Renal cortex interstitium (tissue), 15 donors: ENCODE results near the gene IL16. TPM values are rescaled to one million over a fixed set of nuclear protein-coding genes. Genes with fewer than 3 reads are reported as not detected.
A peak's percentile ranks its signal among the peaks of the same experiment; 100 is the strongest.
"Not testable (repeated sequence)": the region's sequence is repeated elsewhere in the genome, so short reads cannot be mapped to it uniquely, and the experiment has no call there.

Source experiments
- DNase-seq, 11 donors: peaks; one replicate each; pipeline ENCODE4 v3.0.0-alpha.2; 2013; ENCODE audit warnings: low read depth in 9 of 11, low spot score in 4 of 11; ENCODE audit errors: extremely low read depth in 1 of 11
- long read RNA-seq, 16 experiments: transcript quantifications; one replicate each; lab custom pipeline, GENCODE V29; 2026
- polyA plus RNA-seq, 3 donors: library from polyadenylated mRNA; unstranded; fragments of 120-200 nt; gene quantifications; one replicate each; pipeline ENCODE4 v1.2.1, GENCODE V29; 2013; ENCODE audit not compliant: insufficient read length in 3 of 3

Gene IL16
- 1 to 10 TPM; 5.2 to 5.5 (median 5.4) TPM for polyA plus RNA-seq
- long read RNA-seq, donor 1, result 0 reads
- long read RNA-seq, donor 2, result 0 reads
- long read RNA-seq, donor 3, result 0 reads
- long read RNA-seq, donor 4, result 0 reads
- long read RNA-seq, donor 5, result 0 reads
- long read RNA-seq, donor 6, result 0 reads
- long read RNA-seq, donor 7, result 0 reads
- long read RNA-seq, donor 8, result 0 reads
- long read RNA-seq, donor 9, result 0 reads
- long read RNA-seq, donor 10, result 0 reads
- long read RNA-seq, donor 11, result 0 reads
- long read RNA-seq, donor 12, result 0 reads
- long read RNA-seq, donor 13, result 0 reads
- long read RNA-seq, donor 14, result 0 reads
- long read RNA-seq, donor 15, result 0 reads
- long read RNA-seq, donor 16, result 0 reads

DNA sequence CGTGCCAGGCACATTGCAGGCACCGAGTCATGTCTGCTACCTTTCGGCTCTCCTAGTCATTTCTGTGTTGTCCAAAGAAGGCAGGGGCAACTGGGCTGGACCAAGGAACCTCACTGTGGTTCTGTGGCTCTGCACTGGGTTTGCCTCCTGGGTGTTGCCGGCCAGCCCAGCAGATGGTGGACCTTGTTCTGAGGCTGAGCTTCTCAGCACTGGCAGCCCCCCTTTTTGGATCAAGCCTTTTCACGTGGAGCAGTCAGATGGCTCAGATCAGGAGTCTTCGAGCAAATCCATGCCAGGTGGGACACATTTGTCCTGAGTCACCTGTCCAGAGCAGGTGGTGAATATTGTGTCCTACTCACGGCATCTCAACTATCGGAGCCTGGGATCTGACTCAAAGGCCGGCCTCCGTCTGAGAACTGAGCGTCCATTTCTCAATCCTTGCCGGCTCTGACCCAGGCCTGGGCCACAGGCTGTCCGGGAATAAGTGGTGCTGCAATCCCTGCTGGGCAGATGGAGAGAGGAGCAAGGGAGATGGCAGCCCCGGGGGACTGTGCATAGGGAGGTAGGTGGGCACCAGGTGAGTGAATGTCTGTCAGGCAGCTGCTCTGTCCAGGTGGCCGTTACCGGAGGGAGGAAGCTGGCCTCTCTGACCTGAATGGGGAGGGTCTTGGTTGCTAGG lies at the start of gene IL16:
IL16 (plus strand) TSS at position 304 of the 679 bp plus-strand sequence. CDS start 28,521 bp downstream, outside the sequence.
- DNase-seq, result no peak

DNA sequence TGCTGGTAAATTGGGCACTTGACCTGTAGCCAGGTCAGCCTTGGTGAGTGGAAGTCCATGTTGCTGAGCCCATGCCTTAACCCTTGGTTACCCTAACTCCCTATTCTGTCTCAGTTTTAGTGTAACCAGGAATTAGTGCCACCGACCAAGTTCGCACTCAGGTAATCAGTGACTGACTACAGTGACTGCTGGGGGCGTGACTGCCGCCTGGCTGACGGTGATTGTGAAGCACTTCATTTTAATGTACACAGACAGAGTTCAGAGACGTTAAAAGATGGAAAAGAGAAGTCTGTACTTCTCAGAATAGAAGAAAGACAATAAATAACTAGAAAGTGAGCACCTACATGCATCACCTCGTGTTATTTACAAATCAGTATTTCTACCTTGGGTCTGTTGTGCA lies 45.3 kb upstream of the IL16 start:
- no peak for DNase-seq

DNA sequence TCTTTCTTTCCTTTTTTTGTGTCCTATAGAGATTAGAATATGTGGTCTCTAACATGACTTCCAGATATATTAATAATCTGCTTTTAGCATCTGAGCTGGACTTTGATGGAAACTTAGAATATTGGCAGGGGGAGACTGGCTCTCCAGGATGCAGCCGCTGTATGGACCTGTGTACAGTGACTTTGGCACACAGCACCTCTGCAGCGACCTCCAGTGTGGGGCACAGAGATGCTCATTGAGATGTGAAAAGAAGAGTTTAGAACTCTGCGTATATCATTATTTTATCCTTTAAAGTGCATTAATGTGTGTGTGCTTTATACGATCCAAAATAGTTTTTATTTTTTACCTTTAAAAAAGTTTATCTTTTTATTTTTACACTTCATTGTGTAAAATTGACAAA lies 44.3 kb upstream of the IL16 start:
- no peak for DNase-seq

DNA sequence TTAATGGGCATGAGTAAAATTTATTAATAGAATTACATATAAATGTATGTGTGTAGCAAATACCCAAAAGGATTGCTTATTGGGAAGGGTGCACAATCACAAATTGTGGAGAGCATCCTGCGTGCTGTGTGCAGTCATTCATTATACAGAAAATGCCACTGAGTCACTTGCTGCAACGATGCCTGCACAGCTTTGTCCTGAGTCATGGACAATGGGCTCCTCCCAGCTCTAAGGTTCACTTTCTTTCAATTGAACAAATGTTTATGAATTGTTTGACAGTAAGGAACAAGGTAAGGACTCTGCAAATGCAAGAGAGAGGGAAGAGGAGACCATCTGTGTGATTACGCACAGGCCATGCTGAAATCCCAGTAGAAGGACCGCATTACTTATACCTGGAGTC lies 43.9 kb upstream of the IL16 start:
- DNase-seq, result no peak

DNA sequence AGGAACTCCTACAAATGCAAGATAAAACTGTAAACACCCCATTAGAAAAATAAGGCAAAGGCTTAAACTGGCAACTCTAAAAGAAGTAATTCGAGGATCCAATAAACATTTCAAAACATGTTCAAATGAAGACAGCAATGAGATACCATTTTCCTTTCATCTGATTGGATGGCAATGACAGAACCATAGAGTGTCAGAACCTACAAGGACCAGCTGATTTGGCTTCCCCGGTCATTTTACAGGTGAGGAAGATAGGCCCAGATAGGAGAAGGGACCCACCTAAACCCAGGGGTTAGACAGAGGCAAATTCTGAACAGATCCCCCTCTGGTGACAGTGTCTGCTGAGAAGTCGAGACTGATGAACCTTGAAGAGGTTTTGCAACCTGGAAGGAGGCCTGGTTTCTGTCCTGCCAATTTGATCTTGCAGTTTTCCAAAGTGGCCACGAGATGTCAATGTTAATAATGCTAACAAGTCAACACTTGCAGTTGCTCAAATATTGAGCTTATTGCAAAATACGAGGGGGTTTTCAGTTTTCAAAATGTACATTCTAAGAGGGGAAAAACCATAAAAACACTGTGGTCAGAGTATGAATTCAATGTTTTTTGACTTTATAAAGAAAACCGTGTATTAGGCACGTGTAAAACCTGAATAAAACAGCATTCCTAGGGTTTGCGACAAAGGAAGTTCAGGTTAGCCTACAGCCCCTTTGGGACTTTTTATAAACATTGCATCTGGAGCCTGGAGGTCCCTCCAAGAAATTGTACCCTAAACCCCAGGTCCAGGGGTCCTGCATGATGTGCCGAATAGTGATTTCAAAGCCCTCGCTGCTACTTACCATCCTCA lies 41.1 kb upstream of the IL16 start:
- DNase-seq, result peak in 4 of 11 donors; percentile 10 to 22 (median 16)

DNA sequence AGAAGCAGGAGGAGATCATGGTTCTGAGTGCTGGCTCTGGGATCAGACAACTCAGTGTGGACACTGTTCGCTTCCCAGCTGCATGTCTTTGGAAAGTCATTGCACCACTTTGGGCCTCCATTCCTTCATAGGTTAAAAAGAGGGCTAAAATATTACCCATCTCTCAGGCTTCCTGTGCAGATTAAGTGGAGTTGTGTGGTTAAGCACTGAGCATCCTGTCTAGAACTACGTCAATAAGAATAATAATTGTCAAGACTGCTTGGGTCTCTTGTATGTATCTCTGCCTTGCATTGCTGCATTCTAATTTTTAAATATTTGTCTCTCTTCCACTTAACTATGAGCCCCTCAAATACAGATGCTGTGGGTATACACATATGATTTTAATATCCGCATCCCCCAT lies 40.4 kb upstream of the IL16 start:
- DNase-seq, result no peak

DNA sequence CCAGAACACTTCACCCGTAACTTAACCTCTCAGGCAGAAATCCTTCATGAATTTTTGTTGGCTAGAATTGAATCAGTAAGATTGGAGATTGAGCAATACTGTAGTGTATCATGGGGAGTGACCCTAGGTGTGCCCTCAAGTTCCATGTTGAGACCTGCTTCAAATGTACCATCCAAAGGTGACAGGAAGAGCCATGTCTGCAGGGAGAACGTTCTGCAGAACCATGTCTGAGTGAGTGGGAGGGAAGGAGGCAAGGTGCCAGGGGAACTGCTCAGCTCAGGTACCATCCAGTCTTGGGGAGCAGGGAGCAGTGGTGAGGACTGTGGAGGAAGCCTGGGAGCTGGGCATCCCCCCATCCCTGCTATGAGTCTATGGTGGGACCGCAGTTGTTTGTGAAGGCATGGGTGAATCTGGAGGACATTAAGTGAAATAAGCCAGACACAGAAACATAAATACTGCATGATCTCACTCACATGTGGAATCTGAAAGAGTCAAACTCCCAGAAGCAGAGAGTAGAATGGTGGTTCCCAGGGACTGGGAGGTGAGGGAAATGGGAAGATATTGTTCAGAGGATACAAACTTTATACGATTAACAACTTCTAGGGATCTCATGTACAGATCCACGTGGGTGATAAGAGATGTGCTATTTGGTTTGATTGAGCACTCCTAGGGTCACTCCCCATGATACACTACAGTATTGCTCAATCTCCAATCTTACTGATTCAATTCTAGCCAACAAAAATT lies 39.3 kb upstream of the IL16 start:
- DNase-seq, result no peak

DNA sequence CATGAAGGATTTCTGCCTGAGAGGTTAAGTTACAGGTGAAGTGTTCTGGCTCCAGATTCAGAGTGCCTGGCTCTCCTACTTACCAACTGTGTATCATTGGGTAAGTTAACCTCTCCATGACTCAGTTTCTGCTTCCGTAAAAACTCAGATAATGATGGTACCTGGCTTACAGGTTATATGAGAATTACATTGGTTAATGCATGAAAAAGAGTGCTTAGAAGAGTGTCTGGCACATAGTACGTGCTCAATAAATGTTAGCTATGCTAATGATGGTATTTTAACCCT lies 38.8 kb upstream of the IL16 start:
- no peak for DNase-seq

DNA sequence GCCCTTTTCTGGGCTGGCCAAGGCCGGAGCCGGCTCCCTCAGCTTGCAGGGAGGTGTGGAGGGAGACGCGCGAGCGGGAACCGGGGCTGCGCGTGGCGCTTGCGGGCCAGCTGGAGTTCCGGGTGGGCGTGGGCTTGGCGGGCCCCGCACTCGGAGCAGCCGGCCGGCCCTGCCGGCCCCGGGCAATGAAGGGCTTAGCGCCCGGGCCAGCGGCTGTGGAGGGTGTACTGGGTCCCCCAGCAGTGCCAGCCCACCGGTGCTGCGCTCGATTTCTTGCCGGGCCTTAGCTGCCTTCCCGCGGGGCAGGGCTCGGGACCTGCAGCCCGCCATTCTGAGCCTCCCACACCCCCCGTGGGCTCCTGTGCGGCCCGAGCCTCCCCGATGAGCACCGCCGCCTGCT lies 38.1 kb upstream of the IL16 start:
- not testable (repeated sequence) for DNase-seq

DNA sequence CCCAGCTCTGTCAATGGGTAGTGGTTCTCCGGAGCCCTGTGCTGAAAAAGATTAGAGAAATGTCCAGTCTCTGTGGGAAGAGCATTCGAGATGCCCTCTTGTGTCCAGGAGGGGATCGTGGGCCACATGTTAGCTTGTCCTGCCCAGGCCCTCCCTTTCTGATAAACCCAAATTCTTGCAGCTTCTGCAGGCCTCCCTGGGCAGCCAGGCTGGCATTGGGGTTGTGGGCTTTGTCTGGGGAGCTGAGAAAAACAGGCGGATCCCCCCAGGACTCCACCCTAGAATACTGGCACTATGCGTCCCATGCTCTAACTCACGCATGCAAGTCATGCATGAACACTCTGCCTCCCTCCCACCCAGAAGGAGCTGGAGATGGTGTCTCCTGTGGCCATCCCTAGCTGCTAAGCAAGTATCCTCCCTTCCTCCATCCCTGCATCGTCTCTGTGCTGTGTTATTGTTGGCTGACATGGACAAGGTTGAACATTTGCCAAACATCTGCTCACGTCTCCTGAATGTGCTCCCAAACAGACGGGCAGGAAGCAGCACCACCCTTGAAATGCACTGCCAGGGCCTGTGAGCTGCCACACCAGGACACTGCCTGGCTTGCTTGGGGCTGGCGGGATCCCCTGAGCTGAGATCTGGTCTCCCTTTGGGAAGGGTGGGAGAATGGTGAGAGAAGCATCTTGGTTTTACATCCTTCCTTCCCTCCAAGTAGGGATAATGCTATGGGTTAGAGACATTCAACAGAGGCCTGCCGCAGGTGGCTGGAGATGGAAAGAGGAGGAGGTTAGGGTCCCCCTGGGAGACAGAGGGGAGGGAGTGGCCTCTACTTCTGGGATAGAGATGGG lies 36.1 kb upstream of the IL16 start:
- peak in 9 of 11 donors; percentile 9 to 40 (median 25) for DNase-seq

DNA sequence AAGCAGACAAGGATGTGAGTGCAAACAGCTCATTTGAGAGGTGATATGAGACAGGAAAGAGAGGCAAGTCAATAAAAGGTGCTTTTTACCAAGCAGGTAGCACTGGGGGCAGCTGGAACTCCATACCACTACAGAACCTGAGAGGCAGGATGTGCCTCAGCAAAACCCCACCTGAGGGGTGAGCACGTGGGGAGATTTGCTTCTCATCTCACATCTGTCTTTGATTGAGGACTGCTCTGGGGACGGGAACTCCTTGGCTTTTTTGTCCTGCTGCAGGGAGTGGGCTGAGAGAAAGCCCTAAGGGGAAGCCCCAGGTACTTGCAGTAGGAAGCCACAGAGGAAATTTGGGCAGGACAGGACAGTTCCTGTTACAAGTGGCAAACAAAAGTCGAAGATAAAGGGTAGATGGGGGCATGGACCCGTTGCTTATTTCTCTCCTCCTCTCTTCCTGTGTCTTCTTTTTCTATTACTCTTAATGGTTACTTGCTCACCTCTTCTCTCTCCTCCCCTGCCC lies 35.5 kb upstream of the IL16 start:
- DNase-seq, result no peak

DNA sequence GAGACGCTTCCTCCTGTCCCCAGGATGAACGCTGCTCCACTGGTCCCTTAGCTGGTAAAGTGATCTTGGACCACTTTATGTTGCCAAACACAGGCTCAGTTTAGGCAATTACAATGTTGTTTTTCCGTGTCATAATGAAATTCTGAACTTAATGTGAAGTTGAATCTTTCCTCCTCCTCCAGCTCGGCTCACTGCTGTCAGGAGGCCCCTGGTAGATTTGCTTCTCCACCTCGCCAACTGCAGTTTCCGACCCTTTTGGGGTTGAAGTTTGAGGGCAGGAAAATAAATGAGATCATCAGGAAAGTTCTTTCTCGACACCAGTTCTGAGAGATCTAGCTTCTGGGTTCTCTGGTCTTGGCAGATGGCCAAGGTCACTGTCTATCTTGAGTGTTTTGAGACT lies 34.8 kb upstream of the IL16 start:
- no peak for DNase-seq

DNA sequence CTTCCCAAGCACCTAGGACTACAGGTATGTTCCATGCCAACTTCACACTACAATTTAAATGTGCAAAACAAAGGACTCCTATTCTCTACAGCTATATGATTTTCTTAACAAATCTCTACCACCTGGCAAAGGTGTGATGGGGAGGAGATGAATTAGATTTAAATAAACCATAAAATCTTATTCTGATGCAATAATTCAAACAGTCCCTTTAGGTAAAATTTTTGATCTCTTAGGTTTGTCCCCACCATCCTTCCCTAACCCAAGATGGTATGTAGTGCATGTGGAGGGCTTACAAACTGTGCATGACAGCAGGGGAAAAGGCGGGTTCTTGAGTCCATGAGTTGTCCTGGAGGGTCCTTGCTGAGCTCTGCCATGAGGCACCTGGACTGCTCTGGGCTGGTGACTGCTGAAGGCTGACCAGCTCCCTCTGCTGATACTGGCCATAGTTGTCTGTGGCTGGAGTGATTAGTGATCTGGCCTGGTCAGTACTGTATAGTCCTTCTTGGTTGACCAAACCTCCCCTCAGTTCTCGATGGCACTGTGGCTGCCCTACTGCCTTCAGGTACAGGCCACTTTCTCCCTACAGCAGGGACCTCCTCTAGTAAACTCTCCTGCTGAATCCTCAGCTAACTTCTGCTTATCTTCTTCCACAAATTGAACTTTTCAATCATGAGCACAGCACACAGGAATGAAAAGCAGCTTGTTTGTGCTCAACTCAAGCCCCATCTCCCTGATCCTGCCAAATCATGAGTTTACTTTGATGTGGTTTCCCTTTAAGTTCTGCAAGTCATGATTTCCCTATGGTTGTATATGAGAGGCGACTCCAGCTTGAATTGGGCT lies 32.5 kb upstream of the IL16 start:
- DNase-seq, result no peak

DNA sequence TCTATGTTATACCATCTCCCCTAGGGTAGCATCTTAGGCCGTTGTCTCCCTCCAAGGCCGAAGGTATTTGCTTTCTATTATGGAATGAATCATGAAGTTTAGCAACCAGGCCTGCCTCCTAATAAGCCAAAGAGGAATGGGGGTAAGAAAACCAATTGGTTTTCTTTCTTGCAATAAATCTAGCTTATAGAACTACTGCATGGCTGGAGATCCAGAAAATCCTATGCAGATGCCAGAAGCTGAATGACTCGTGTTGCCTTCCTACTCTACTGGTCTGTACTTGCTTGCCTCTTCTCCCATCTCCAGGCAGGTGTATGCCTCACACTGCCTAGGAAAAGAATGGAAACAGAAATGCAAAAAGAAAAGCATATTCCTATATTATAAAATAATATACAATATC lies 31.1 kb upstream of the IL16 start:
- no peak for DNase-seq

DNA sequence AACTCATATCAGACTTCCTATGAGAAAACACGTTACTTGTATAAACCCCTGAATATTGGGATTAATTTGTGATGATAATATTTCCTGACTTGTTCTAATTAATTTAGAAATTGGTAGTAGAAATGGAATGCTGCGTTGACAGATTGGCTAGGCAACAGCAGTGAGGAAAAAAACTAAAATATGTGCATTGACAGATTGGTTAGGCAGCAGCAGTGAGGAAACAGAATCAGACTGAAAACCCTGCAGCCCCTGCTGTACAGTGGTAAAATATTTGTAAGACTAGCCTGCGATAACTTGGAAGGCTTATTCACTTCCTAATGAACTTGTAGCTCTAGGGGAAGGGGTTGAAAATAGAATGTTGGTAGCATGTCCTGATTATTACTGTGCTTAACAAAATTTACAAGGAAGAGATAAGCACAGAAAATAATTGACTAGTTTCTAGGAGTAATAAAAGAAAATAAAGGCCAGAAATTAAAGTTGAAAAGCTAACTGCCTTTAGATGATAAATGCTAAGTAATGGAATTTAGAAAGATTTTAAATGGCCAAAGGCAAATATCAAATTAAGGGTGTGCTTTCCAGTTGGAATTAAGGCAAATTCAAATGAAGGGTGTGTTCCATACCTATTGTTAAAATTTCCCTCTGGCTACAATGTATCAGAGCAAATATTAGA lies 29.9 kb upstream of the IL16 start:
- no peak for DNase-seq

DNA sequence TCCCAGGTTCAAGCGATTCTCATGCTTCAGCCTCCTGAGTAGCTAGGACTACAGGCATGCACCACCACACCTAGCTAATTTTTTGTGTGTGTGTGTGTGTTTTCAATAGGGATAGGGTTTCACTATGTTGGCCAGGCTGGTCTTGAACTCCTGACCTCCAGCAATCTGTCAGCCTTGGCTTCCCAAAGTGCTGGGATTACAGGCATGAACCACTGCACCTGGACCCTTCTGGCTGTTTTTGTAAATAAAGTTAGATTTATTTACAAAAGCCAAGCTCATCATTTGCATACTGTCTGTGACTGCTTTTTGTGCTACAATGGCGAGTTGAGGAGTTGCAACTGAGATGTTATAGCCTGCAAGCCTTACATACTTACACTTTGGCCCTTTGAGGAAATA lies 28.6 kb upstream of the IL16 start:
- DNase-seq, result no peak

DNA sequence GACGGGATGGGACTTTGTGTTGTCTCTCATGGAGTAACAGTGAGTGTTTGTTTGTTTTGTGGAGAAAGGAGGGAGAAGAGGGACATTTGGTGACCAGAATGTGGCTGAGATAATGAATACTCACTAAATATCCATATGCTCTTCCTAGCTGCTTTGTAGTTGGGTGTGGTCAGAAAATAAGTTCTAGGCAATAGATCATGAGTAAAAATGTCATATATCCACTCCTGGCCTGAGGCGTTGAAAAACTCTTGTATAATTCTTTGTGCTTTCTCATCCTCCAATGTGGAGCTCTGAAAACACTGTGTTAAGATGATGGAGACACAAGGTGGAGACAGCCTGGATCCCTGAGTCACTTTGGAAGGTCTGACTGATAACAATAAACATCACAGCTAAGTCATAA lies 28.0 kb upstream of the IL16 start:
- no peak for DNase-seq
